ENCODE results near the gene CACFD1.

The CACFD1 gene

GRCh38 chr9:133476036-133476931 lies 16.5 kb downstream of the CACFD1 start:
- Histone ChIP-seq H2BK120ac (ENCODE audit: low read depth, low read length) (no peak overlapping the region), H4K91ac (ENCODE audit: low read depth, low read length, poor library complexity) (no peak overlapping the region), H3K27me3 (ENCODE audit: control insufficient read depth in 3 of 3, insufficient read depth in 3 of 3, low read depth in 1 of 3, low read length in 3 of 3) (peaks cover 0 to 7% (median 7%) of the 10 kb centered on the region in 3 experiments), H2AFZ (ENCODE audit: low read length) (no peak overlapping the region), H3K23ac (ENCODE audit: low read depth, low read length, poor library complexity) (peak overlapping the region; percentile 65), H3K4ac (ENCODE audit: low read length) (no peak overlapping the region), H2BK5ac (ENCODE audit: low read length) (peak overlapping the region; percentile 3), H3K14ac (ENCODE audit: low read length) (no peak overlapping the region), H3K4me3 (ENCODE audit: low read length in 2 of 2) (no peak overlapping the region), H2BK12ac (ENCODE audit: low read length) (no peak overlapping the region), H3K4me2 (ENCODE audit: insufficient read depth, low read length, poor library complexity, severe bottlenecking) (no peak overlapping the region), H2AK5ac (ENCODE audit: low read depth, low read length) (no peak overlapping the region), H3K9ac (ENCODE audit: low read depth, low read length, poor library complexity) (no peak overlapping the region), H3K9me3 (replicated peaks in 1 of 2; ENCODE audit: control insufficient read depth in 2 of 2, insufficient read depth in 1 of 2, low read depth in 1 of 2, low read length in 2 of 2) (no peaks in the 10 kb centered on the region), H2BK15ac (ENCODE audit: low read length) (no peak overlapping the region), H3K79me1 (ENCODE audit: low read depth, low read length) (peaks cover 2% of the 10 kb centered on the region), H4K8ac (ENCODE audit: low read depth, low read length) (no peak overlapping the region), H3K18ac (ENCODE audit: low read length) (no peak overlapping the region), H3K36me3 (replicated peaks in 1 of 2; ENCODE audit: control insufficient read depth in 2 of 2, insufficient read depth in 2 of 2, low read length in 2 of 2) (peaks cover 14 to 51% of the 10 kb centered on the region in 2 donors), H3K27ac (replicated peaks; ENCODE audit: low read length) (no peak overlapping the region), H3K4me1 (ENCODE audit: control insufficient read depth in 2 of 2, insufficient read depth in 1 of 2, low read depth in 1 of 2, low read length in 2 of 2) (peaks cover 10% of the 10 kb centered on the region in 2 donors)
- no peak for DNase-seq (ENCODE audit: low spot score)
- no CpG with 5 or more reads among the region's 27 CpGs for WGBS, 2 donors (ENCODE audit: extremely low coverage in 2 of 2, insufficient read length in 2 of 2, insufficient replicate concordance in 1 of 2)

GRCh38 chr9:133476941-133477340 lies 17.2 kb downstream of the CACFD1 start:
- H3K4ac ChIP-seq (ENCODE audit: low read length), result no peak overlapping the region
- WGBS, 2 donors (ENCODE audit: extremely low coverage in 2 of 2, insufficient read length in 2 of 2, insufficient replicate concordance in 1 of 2), result no CpG with 5 or more reads among the region's 21 CpGs
- H3K9me3 ChIP-seq (replicated peaks in 1 of 2; ENCODE audit: control insufficient read depth in 2 of 2, insufficient read depth in 1 of 2, low read depth in 1 of 2, low read length in 2 of 2), result no peaks in the 10 kb centered on the region
- no peak overlapping the region for H3K18ac ChIP-seq (ENCODE audit: low read length)
- no peak overlapping the region for H4K91ac ChIP-seq (ENCODE audit: low read depth, low read length, poor library complexity)
- peak overlapping the region; percentile 21 for H3K9ac ChIP-seq (ENCODE audit: low read depth, low read length, poor library complexity)
- no peak overlapping the region for H2AFZ ChIP-seq (ENCODE audit: low read length)
- H2AK5ac ChIP-seq (ENCODE audit: low read depth, low read length), result no peak overlapping the region
- no peak overlapping the region for H3K27ac ChIP-seq (replicated peaks; ENCODE audit: low read length)
- H3K79me1 ChIP-seq (ENCODE audit: low read depth, low read length), result peaks cover 2% of the 10 kb centered on the region
- H3K23ac ChIP-seq (ENCODE audit: low read depth, low read length, poor library complexity), result peak overlapping the region; percentile 55
- no peak overlapping the region for H2BK12ac ChIP-seq (ENCODE audit: low read length)
- no peak overlapping the region for H4K8ac ChIP-seq (ENCODE audit: low read depth, low read length)
- no peak overlapping the region for H2BK120ac ChIP-seq (ENCODE audit: low read depth, low read length)
- H2BK15ac ChIP-seq (ENCODE audit: low read length), result no peak overlapping the region
- no peak overlapping the region for H3K14ac ChIP-seq (ENCODE audit: low read length)
- no peak overlapping the region for H3K4me3 ChIP-seq (ENCODE audit: low read length in 2 of 2)
- peak overlapping the region; percentile 3 for H2BK5ac ChIP-seq (ENCODE audit: low read length)
- DNase-seq (ENCODE audit: low spot score), result no peak
- no peak overlapping the region for H3K4me2 ChIP-seq (ENCODE audit: insufficient read depth, low read length, poor library complexity, severe bottlenecking)
- H3K36me3 ChIP-seq (replicated peaks in 1 of 2; ENCODE audit: control insufficient read depth in 2 of 2, insufficient read depth in 2 of 2, low read length in 2 of 2), result peaks cover 8 to 45% of the 10 kb centered on the region in 2 donors
- peaks cover 10% of the 10 kb centered on the region in 2 donors for H3K4me1 ChIP-seq (ENCODE audit: control insufficient read depth in 2 of 2, insufficient read depth in 1 of 2, low read depth in 1 of 2, low read length in 2 of 2)
- peaks cover 0 to 7% (median 7%) of the 10 kb centered on the region in 3 experiments for H3K27me3 ChIP-seq (ENCODE audit: control insufficient read depth in 3 of 3, insufficient read depth in 3 of 3, low read depth in 1 of 3, low read length in 3 of 3)

GRCh38 chr9:133477461-133477860 lies 17.7 kb downstream of the CACFD1 start:
- Histone ChIP-seq H3K27ac (replicated peaks; ENCODE audit: low read length) (no peak overlapping the region), H2BK15ac (ENCODE audit: low read length) (peak overlapping the region; percentile 87), H2BK120ac (ENCODE audit: low read depth, low read length) (no peak overlapping the region), H2AFZ (ENCODE audit: low read length) (no peak overlapping the region), H3K4ac (ENCODE audit: low read length) (no peak overlapping the region), H3K4me2 (ENCODE audit: insufficient read depth, low read length, poor library complexity, severe bottlenecking) (no peak overlapping the region), H3K36me3 (replicated peaks in 1 of 2; ENCODE audit: control insufficient read depth in 2 of 2, insufficient read depth in 2 of 2, low read length in 2 of 2) (peaks cover 8 to 42% of the 10 kb centered on the region in 2 donors), H3K4me3 (ENCODE audit: low read length in 2 of 2) (peak overlapping the region in 1 of 2 donors; percentile 71), H3K9me3 (replicated peaks in 1 of 2; ENCODE audit: control insufficient read depth in 2 of 2, insufficient read depth in 1 of 2, low read depth in 1 of 2, low read length in 2 of 2) (no peaks in the 10 kb centered on the region), H3K27me3 (ENCODE audit: control insufficient read depth in 3 of 3, insufficient read depth in 3 of 3, low read depth in 1 of 3, low read length in 3 of 3) (peaks cover 0 to 11% (median 7%) of the 10 kb centered on the region in 3 experiments), H3K79me1 (ENCODE audit: low read depth, low read length) (peaks cover 2% of the 10 kb centered on the region), H3K14ac (ENCODE audit: low read length) (no peak overlapping the region), H3K18ac (ENCODE audit: low read length) (no peak overlapping the region), H4K8ac (ENCODE audit: low read depth, low read length) (no peak overlapping the region), H3K9ac (ENCODE audit: low read depth, low read length, poor library complexity) (no peak overlapping the region), H2BK12ac (ENCODE audit: low read length) (no peak overlapping the region), H3K4me1 (ENCODE audit: control insufficient read depth in 2 of 2, insufficient read depth in 1 of 2, low read depth in 1 of 2, low read length in 2 of 2) (peaks cover 10% of the 10 kb centered on the region in 2 donors), H2AK5ac (ENCODE audit: low read depth, low read length) (no peak overlapping the region), H3K23ac (ENCODE audit: low read depth, low read length, poor library complexity) (no peak overlapping the region), H2BK5ac (ENCODE audit: low read length) (peak overlapping the region; percentile 90), H4K91ac (ENCODE audit: low read depth, low read length, poor library complexity) (no peak overlapping the region)
- DNase-seq (ENCODE audit: low spot score), result no peak
- WGBS, 2 donors (ENCODE audit: extremely low coverage in 2 of 2, insufficient read length in 2 of 2, insufficient replicate concordance in 1 of 2), result no CpG with 5 or more reads among the region's 4 CpGs
